HepG2 (cell line): ENCODE data around the gene STK39. TPM values are rescaled to one million over a fixed set of nuclear protein-coding genes. Genes with fewer than 3 reads are reported as not detected.

ENCODE experiments used
- ATAC-seq: fragments of 200-7000 bp; cut with Tn5 transposase; 3 replicates; pipeline ENCODE4 v1.9.1; 2020; ENCODE audit warnings: mild to moderate bottlenecking, moderate library complexity
- BruUV-seq: library from RNA; stranded (reverse); fragments of 400-500 nt; replicated peaks from 2 replicates; lab custom pipeline; 2021; lab: Mats Ljungman, UMichigan
- CTCF ChIA-PET: fragments of 300-600 bp; formaldehyde crosslinking; extraction: SDS; loops from one replicate; lab custom pipeline; 2021; ENCODE audit warnings: low total read pairs, inconsistent platforms, low intra/inter-chr PET ratio; lab: Yijun Ruan, JAX
- POLR2A ChIA-PET: fragments of 350-600 bp; sonication (Branson Sonifier 250); formaldehyde crosslinking; loops from one replicate; lab custom pipeline; 2020; ENCODE audit warnings: antibody characterized with exemption, inconsistent platforms; lab: Yijun Ruan, JAX
- DNase-seq: peaks from one replicate; pipeline ENCODE4 v3.0.0-alpha.2; 2015; ENCODE audit warnings: low spot score
- FAIRE-seq: peaks from 3 replicates; lab custom pipeline; 2011; peaks lifted over from hg19 to GRCh38; lab: Jason Lieb, UNC
- H2AFZ ChIP-seq: one replicate; pipeline ENCODE4 v1.6.1; 2011; ENCODE audit warnings: low read length, inconsistent platforms
- H3K27ac ChIP-seq: fragments of 300-600 bp; 3 replicates; pipeline ENCODE4 v1.8.0; 2011; ENCODE audit warnings: mixed run types, mild to moderate bottlenecking, mixed read lengths, low read length, inconsistent platforms; ENCODE audit not compliant: insufficient read depth; ENCODE audit errors: extremely low read length
- H3K27me3 ChIP-seq, 2 experiments: fragments of 200-600 bp in 1 of 2; 2 replicates in 1 of 2; 3 replicates in 1 of 2; pipeline versions ENCODE4 v1.6.0 to v1.8.0; 2011; ENCODE audit warnings: low read length in 2 of 2, mild to moderate bottlenecking in 2 of 2, moderate library complexity in 2 of 2, inconsistent platforms in 1 of 2; ENCODE audit not compliant: insufficient read depth in 2 of 2, control insufficient read depth in 1 of 2
- H3K36me3 ChIP-seq, 2 experiments: fragments of 200-600 bp in 1 of 2; replicated peaks in 1 of 2; 2 replicates in 1 of 2; 3 replicates in 1 of 2; pipeline versions ENCODE4 v1.5.1 to v1.8.0; 2011; ENCODE audit warnings: low read length in 2 of 2, inconsistent platforms in 1 of 2; ENCODE audit not compliant: insufficient read depth in 2 of 2, control insufficient read depth in 1 of 2
- H3K4me1 ChIP-seq: 2 replicates; pipeline ENCODE4 v1.5.1; 2012; ENCODE audit warnings: low read length, inconsistent platforms; ENCODE audit not compliant: insufficient read depth
- H3K4me2 ChIP-seq: 2 replicates; pipeline ENCODE4 v1.6.0; 2011; ENCODE audit warnings: low read depth, low read length, inconsistent platforms
- H3K4me3 ChIP-seq, 3 experiments: fragments of 200-600 bp in 1 of 3; sonication (generic), shearing (Covaris generic) in 1 of 3; replicated peaks in 1 of 3; 2 replicates each; pipeline ENCODE4 v1.5.1; 2011 to 2016; ENCODE audit warnings: low read length in 3 of 3, inconsistent platforms in 2 of 3, low read depth in 2 of 3, mild to moderate bottlenecking in 2 of 3, control low read depth in 1 of 3, mixed read lengths in 1 of 3; ENCODE audit not compliant: insufficient read depth in 1 of 3
- H3K79me2 ChIP-seq: one replicate; pipeline ENCODE4 v1.6.1; 2011; ENCODE audit warnings: low read length, inconsistent platforms; ENCODE audit not compliant: insufficient read depth
- H3K9ac ChIP-seq: 2 replicates; pipeline ENCODE4 v1.6.0; 2011; ENCODE audit warnings: mild to moderate bottlenecking, low read depth, low read length, inconsistent platforms; ENCODE audit not compliant: insufficient read depth
- H3K9me3 ChIP-seq: 2 replicates; pipeline ENCODE4 v1.5.1; 2012; ENCODE audit warnings: mild to moderate bottlenecking, low read length
- H4K20me1 ChIP-seq: 2 replicates; pipeline ENCODE4 v1.6.0; 2011; ENCODE audit warnings: inconsistent platforms, mild to moderate bottlenecking, low read length, moderate library complexity; ENCODE audit not compliant: insufficient read depth
- DPF2 ChIP-seq: sonication (generic); formaldehyde crosslinking; IDR thresholded peaks from 2 replicates; pipeline ENCODE4 v1.4.0; 2020; ENCODE audit warnings: mild to moderate bottlenecking, low read depth, missing genetic modification reagents, borderline replicate concordance
- TBX3 ChIP-seq: fragments of 450-650 bp; IDR thresholded peaks from 2 replicates; pipeline ENCODE4 v1.6.1; 2017; ENCODE audit warnings: antibody characterized with exemption, mild to moderate bottlenecking, inconsistent platforms, borderline replicate concordance
- in situ Hi-C: cut with HindIII; loops from 2 replicates; pipeline ENCODE4 v1.10.0; 2017; ENCODE audit warnings: low pct_unique_long_range_greater_than_20kb; ENCODE audit not compliant: extremely low pct_ligation_motif_present
- intact Hi-C: fragments of 100-400 bp; cut with micrococcal nuclease; formaldehyde crosslinking; loops from one replicate; pipeline ENCODE4 v1.10.0; 2022; ENCODE audit not compliant: unreplicated experiment
- polyA plus RNA-seq, 8 experiments: library from polyadenylated mRNA; depleted of rRNA in 3 of 8; stranded (reverse) in 7 of 8; unstranded in 1 of 8; fragments of >200 nt; fragmentation: Illumina TruSeq in 4 of 8; extraction: Trizol in 4 of 8; gene quantifications; 2 replicates each; pipeline versions ENCODE4 v1.2.1 to v1.2.3, GENCODE V29; 2011 to 2016; ENCODE audit warnings: low read depth in 4 of 8, missing spikeins in 1 of 8, mixed read lengths in 1 of 8; ENCODE audit not compliant: insufficient read depth in 1 of 8
- total RNA-seq, 5 experiments: library from RNA; depleted of rRNA; stranded (reverse); fragments of >200 nt; fragmentation: Illumina TruSeq; extraction: Trizol; gene quantifications; 2 replicates each; pipeline ENCODE4 v1.2.3, GENCODE V29; 2016; ENCODE audit warnings: low read depth in 1 of 5
- TF ChIP-seq, protein P1 (sequence below): IDR thresholded peaks from 2 replicates; pipeline ENCODE4 v1.6.1; 2018; ENCODE audit warnings: missing genetic modification reagents, mild to moderate bottlenecking, missing compliant biosample characterization
- TF ChIP-seq, protein P2 (sequence below): IDR thresholded peaks from 2 replicates; pipeline ENCODE4 v1.6.1; 2016; ENCODE audit warnings: missing genetic modification reagents, missing compliant biosample characterization
- TF ChIP-seq, protein P3 (sequence below): sonication (generic); formaldehyde crosslinking; IDR thresholded peaks from 2 replicates; pipeline ENCODE4 v1.4.0; 2020; ENCODE audit warnings: missing genetic modification reagents

Gene STK39
- total and polyA plus RNA-seq, 2 of the 13 experiments (the other 11 are each of a cell fraction or from before 2014, with no cell fraction given), result 27.3 to 38.4 TPM

DNA sequence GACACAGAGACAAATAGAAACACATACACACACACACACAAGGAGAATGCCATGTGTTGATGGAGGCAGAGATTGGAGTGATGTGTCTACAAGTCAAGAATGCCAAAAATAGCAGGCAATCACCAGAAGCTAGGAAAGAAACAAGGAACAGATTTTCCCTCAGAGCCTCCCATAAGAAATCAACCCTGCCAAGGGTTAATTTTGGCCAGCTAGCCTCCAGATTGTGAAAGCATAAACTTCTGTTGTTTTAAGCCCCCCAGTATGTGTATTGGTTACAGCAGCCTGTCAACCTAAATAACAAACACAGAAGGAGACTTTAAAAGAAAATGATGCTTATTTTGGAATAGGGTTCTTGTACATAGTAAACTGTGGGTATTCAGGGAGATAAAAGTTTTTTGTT, 5.6 kb upstream of the STK39 start:
- DNase-seq, result no peak
- intact Hi-C loops, result no loop called here
- Histone ChIP-seq H3K27ac (no peak overlapping the region), H3K9ac (no peak overlapping the region), H3K27me3 (no peaks in the 10 kb centered on the region), H2AFZ (no peak overlapping the region), H3K4me2 (no peak overlapping the region), H3K36me3 (no peaks in the 10 kb centered on the region), H3K9me3 (no peaks in the 10 kb centered on the region), H3K4me1 (peaks cover 39% of the 10 kb centered on the region), H3K79me2 (no peaks in the 10 kb centered on the region), H3K4me3 (no peak overlapping the region), H4K20me1 (no peaks in the 10 kb centered on the region)
- no peak for TF ChIP-seq TBX3
- TF ChIP-seq DPF2 (CRISPR knock-in tag), result no peak
- TF ChIP-seq, protein P1, sequence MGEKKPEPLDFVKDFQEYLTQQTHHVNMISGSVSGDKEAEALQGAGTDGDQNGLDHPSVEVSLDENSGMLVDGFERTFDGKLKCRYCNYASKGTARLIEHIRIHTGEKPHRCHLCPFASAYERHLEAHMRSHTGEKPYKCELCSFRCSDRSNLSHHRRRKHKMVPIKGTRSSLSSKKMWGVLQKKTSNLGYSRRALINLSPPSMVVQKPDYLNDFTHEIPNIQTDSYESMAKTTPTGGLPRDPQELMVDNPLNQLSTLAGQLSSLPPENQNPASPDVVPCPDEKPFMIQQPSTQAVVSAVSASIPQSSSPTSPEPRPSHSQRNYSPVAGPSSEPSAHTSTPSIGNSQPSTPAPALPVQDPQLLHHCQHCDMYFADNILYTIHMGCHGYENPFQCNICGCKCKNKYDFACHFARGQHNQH (CRISPR knock-in tag), result no peak
- TF ChIP-seq, protein P2, sequence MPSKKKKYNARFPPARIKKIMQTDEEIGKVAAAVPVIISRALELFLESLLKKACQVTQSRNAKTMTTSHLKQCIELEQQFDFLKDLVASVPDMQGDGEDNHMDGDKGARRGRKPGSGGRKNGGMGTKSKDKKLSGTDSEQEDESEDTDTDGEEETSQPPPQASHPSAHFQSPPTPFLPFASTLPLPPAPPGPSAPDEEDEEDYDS (CRISPR knock-in tag), result no peak
- TF ChIP-seq, protein P3, sequence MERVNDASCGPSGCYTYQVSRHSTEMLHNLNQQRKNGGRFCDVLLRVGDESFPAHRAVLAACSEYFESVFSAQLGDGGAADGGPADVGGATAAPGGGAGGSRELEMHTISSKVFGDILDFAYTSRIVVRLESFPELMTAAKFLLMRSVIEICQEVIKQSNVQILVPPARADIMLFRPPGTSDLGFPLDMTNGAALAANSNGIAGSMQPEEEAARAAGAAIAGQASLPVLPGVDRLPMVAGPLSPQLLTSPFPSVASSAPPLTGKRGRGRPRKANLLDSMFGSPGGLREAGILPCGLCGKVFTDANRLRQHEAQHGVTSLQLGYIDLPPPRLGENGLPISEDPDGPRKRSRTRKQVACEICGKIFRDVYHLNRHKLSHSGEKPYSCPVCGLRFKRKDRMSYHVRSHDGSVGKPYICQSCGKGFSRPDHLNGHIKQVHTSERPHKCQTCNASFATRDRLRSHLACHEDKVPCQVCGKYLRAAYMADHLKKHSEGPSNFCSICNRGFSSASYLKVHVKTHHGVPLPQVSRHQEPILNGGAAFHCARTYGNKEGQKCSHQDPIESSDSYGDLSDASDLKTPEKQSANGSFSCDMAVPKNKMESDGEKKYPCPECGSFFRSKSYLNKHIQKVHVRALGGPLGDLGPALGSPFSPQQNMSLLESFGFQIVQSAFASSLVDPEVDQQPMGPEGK (CRISPR knock-in tag), result no peak
- ChIA-PET CTCF (no interaction called here), POLR2A (no interaction called here)
- in situ Hi-C loops, result no loop called here
- no peak for FAIRE-seq
- BruUV-seq, result no TSS peak
- ATAC-seq, result no peak
